Lower leg skin (tissue), 3 donors: ENCODE data around the gene HOXB2.

ENCODE experiments used
- POLR2A ChIP-seq, 2 donors: fragments of 450-650 bp; IDR thresholded peaks; one replicate each; pipeline ENCODE4 v1.6.1; 2016 to 2017; ENCODE audit warnings: antibody characterized with exemption in 2 of 2, mild to moderate bottlenecking in 1 of 2, moderate library complexity in 1 of 2
- TF ChIP-seq, protein P1 (sequence below), 3 donors: fragments of 450-650 bp; IDR thresholded peaks; one replicate each; pipeline ENCODE4 v1.5.1; 2016; ENCODE audit warnings: antibody characterized with exemption in 3 of 3, mild to moderate bottlenecking in 3 of 3, moderate library complexity in 2 of 3

DNA sequence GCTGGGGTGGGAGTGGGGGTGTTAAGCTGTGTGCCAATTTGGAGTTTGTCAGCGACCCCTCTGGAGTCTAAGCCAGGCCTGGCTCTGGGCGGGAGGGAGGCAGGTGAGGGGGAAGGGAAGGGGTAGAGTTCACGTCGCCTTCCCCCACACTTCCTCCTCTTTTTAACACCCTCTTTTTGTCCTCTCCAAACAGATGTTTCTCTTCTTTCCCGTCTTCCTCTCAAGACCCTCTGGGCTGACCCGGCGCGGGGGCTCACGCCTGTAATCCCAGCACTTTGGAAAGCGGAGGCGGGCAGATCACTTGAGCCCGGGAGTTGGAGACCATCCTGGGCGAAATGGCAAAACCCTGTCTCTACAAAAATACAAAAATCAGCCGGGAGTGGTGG lies 17.4 kb downstream of the HOXB2 start:
- no peak for TF ChIP-seq POLR2A (IDR thresholded peaks at IDR 0.05)
- TF ChIP-seq, protein P1, sequence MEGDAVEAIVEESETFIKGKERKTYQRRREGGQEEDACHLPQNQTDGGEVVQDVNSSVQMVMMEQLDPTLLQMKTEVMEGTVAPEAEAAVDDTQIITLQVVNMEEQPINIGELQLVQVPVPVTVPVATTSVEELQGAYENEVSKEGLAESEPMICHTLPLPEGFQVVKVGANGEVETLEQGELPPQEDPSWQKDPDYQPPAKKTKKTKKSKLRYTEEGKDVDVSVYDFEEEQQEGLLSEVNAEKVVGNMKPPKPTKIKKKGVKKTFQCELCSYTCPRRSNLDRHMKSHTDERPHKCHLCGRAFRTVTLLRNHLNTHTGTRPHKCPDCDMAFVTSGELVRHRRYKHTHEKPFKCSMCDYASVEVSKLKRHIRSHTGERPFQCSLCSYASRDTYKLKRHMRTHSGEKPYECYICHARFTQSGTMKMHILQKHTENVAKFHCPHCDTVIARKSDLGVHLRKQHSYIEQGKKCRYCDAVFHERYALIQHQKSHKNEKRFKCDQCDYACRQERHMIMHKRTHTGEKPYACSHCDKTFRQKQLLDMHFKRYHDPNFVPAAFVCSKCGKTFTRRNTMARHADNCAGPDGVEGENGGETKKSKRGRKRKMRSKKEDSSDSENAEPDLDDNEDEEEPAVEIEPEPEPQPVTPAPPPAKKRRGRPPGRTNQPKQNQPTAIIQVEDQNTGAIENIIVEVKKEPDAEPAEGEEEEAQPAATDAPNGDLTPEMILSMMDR (IDR thresholded peaks at IDR 0.05), result no peak
